Thoracic aorta (tissue), 2 donors: ENCODE measurements around the gene CHD1L. TPM values are rescaled to one million over a fixed set of nuclear protein-coding genes. Genes with fewer than 3 reads are reported as not detected.

ENCODE experiments used
- ATAC-seq: fragments of 150-250 bp; one replicate; pipeline ENCODE4 v1.8.0; 2017; ENCODE audit warnings: low read depth; ENCODE audit not compliant: insufficient number of reproducible peaks, low FRiP score
- DNase-seq: peaks from one replicate; pipeline ENCODE4 v3.0.0-alpha.2; 2020; ENCODE audit warnings: low spot score
- H3K27ac ChIP-seq, 2 donors: fragments of 200-600 bp; sonication (generic); 1 replicate in 1 of 2; 2 replicates in 1 of 2; pipeline ENCODE4 v1.5.1; 2016; ENCODE audit warnings: mild to moderate bottlenecking in 2 of 2, moderate library complexity in 2 of 2
- H3K27me3 ChIP-seq: fragments of 200-600 bp; sonication (generic); replicated peaks from 2 replicates; pipeline ENCODE4 v1.6.0; 2016; ENCODE audit warnings: mild to moderate bottlenecking; ENCODE audit not compliant: insufficient read depth
- H3K36me3 ChIP-seq: fragments of 200-600 bp; sonication (generic); one replicate; pipeline ENCODE4 v1.5.1; 2016
- H3K4me1 ChIP-seq, 2 donors: fragments of 200-600 bp; sonication (generic); 1 replicate in 1 of 2; 2 replicates in 1 of 2; pipeline versions ENCODE4 v1.5.1 to v1.6.0; 2016; ENCODE audit warnings: low read depth in 2 of 2, mild to moderate bottlenecking in 1 of 2; ENCODE audit not compliant: control insufficient read depth in 1 of 2
- H3K4me3 ChIP-seq: fragments of 200-600 bp; sonication (generic); 2 replicates; pipeline ENCODE4 v1.5.1; 2016; ENCODE audit warnings: mild to moderate bottlenecking
- H3K9me3 ChIP-seq: fragments of 200-600 bp; sonication (generic); 2 replicates; pipeline ENCODE4 v1.5.1; 2016
- total RNA-seq, 2 donors: library from RNA; depleted of rRNA; stranded (reverse); fragments of >200 nt; gene quantifications; one replicate each; pipeline versions ENCODE4 v1.1.0 to v1.2.3, GENCODE V29; 2016
- TF ChIP-seq, protein P1 (sequence below): fragments of 200-600 bp; sonication (generic); IDR thresholded peaks from one replicate; pipeline ENCODE4 v1.5.1; 2019; ENCODE audit warnings: antibody characterized with exemption

Gene CHD1L
- total RNA-seq, 2 donors from 2014 or later: 36.6 to 50.8 TPM

DNA sequence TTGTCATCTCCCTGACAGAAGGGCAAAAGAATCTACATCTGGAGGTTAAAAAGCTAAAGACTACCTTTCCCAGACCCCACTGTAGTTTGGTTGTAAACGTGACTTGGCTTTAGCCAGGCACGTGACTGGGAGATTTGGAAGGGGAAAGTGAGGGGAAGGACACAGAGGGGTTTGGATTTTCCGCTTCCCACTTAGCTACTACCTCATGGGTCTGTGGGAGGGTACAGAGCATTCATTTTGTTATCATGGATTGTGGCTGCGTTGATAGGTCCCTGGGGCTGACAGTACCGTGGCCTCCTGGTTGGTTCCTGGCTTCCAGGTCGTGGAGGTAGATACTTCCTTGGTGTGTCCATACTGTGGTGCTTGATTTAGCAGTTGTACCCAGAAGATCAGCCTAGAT lies 2.6 kb downstream of the CHD1L start:
- peaks cover 10 to 38% of the 10 kb centered on the region in 2 donors for H3K4me1 ChIP-seq
- no peak overlapping the region for H3K27ac ChIP-seq
- no peak overlapping the region for H3K4me3 ChIP-seq
- DNase-seq (no peak), ATAC-seq (no peak)
- no peaks in the 10 kb centered on the region for H3K27me3 ChIP-seq
- no peaks in the 10 kb centered on the region for H3K9me3 ChIP-seq
- H3K36me3 ChIP-seq: no peaks in the 10 kb centered on the region
- TF ChIP-seq, protein P1, sequence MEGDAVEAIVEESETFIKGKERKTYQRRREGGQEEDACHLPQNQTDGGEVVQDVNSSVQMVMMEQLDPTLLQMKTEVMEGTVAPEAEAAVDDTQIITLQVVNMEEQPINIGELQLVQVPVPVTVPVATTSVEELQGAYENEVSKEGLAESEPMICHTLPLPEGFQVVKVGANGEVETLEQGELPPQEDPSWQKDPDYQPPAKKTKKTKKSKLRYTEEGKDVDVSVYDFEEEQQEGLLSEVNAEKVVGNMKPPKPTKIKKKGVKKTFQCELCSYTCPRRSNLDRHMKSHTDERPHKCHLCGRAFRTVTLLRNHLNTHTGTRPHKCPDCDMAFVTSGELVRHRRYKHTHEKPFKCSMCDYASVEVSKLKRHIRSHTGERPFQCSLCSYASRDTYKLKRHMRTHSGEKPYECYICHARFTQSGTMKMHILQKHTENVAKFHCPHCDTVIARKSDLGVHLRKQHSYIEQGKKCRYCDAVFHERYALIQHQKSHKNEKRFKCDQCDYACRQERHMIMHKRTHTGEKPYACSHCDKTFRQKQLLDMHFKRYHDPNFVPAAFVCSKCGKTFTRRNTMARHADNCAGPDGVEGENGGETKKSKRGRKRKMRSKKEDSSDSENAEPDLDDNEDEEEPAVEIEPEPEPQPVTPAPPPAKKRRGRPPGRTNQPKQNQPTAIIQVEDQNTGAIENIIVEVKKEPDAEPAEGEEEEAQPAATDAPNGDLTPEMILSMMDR: no peak

- ATAC-seq: no peak
- DNase-seq: no peak
- Histone ChIP-seq H3K27me3 (no peaks in the 10 kb centered on the region), H3K27ac (no peak overlapping the region), H3K9me3 (no peaks in the 10 kb centered on the region), H3K4me1 (peaks cover 10 to 38% of the 10 kb centered on the region in 2 donors), H3K4me3 (no peak overlapping the region), H3K36me3 (no peaks in the 10 kb centered on the region)
- TF ChIP-seq, protein P1: no peak
Measured at GRCh38 chr1:147245586-147246021, 3.1 kb downstream of the CHD1L start.

DNA sequence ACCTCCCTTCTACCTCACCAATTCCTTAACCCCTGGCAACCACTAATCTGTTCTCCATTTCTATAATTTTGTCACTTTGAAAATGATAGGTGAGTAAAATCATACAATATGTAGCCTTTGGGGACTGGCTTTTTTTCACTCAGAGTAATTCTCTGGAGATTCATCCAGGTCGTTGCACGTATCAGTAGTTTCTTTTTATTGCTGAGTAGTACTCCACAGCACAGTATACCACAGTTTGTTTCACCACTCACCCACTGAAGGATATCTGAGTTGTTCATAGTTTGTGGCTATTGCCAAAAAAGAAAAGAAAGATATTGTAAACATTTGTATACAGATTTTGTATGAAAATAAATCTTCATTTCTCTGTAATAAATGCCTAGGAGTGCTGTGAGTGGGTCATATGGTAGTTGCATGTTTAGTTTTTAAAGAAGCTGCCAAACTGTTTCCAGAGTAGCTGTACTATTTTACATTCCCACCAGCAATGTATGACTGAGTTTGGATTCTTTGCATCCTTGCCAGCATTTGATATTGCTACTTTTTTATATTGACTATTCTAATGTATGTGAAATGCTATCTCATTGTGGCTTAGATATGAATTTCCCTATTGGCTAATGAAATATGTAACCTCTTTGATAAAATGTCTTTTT lies 3.7 kb downstream of the CHD1L start:
- H3K4me1 ChIP-seq: peaks cover 10 to 38% of the 10 kb centered on the region in 2 donors
- no peak overlapping the region for H3K27ac ChIP-seq
- TF ChIP-seq, protein P1: no peak
- ATAC-seq: no peak
- H3K36me3 ChIP-seq: no peaks in the 10 kb centered on the region
- H3K9me3 ChIP-seq: no peaks in the 10 kb centered on the region
- DNase-seq: no peak
- no peaks in the 10 kb centered on the region for H3K27me3 ChIP-seq
- no peak overlapping the region for H3K4me3 ChIP-seq

DNA sequence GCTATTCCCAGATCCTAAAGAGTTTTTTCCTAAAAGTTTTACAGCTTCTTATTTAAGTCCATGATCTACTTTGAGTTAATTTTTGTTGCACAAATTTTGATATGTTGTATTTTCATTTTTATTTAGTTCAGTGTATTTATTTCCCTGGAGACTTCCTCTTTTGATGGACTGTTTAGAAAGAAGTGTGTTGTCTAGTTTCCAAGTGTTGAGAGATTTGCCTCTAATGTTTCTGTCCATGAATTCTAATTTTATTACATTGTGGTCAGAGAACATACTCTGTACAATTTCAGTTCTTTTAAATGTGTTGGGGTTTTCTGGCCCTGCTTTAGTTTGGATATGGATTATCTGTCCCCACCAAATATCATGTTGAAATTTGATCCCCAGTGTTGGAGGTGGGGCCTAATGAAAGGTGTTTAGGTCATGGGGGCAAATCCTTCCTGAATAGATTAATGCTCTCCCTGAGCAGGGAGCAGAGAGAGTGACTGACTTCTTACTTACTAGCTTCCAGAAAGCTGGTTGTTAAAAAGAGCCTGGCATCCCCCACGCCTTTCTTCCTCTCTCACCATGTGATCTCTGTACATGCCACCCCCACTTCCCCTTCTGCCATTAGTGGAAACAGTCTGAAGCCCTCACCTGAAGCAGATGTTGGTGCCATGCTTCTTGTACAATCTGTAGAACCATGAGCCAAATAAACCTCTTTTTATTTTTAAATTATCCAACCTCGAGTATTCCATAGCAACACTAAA lies 4.6 kb downstream of the CHD1L start:
- Histone ChIP-seq H3K4me1 (peaks cover 7 to 33% of the 10 kb centered on the region in 2 donors), H3K36me3 (no peaks in the 10 kb centered on the region), H3K9me3 (no peaks in the 10 kb centered on the region), H3K27me3 (no peaks in the 10 kb centered on the region), H3K27ac (no peak overlapping the region), H3K4me3 (no peak overlapping the region)
- no peak for DNase-seq
- TF ChIP-seq, protein P1: no peak
- ATAC-seq: no peak

GRCh38 chr1:147247656-147248238 lies 5.3 kb downstream of the CHD1L start:
- Histone ChIP-seq H3K27me3 (no peaks in the 10 kb centered on the region), H3K4me3 (no peak overlapping the region), H3K36me3 (peaks cover 5% of the 10 kb centered on the region), H3K9me3 (no peaks in the 10 kb centered on the region), H3K4me1 (peaks cover 7 to 31% of the 10 kb centered on the region in 2 donors), H3K27ac (no peak overlapping the region)
- ATAC-seq (no peak), DNase-seq (no peak)
- TF ChIP-seq, protein P1: no peak
